HL-60 (cell line): ENCODE measurements around the gene C15orf61.

Source experiments
- CTCF ChIP-seq: IDR thresholded peaks from one replicate; pipeline ENCODE4 v1.5.1; 2011; ENCODE audit warnings: low read length, control low read depth, inconsistent platforms; ENCODE audit not compliant: insufficient read depth
- POLR2AphosphoS5 ChIP-seq: IDR thresholded peaks from 2 replicates; pipeline ENCODE4 v1.6.1; 2012; ENCODE audit warnings: low read depth
- REST ChIP-seq: IDR thresholded peaks from 2 replicates; pipeline ENCODE4 v1.6.1; 2012; ENCODE audit warnings: low read depth; ENCODE audit not compliant: insufficient replicate concordance
- SPI1 ChIP-seq: IDR thresholded peaks from 2 replicates; pipeline ENCODE4 v1.6.1; 2012; ENCODE audit warnings: low read depth, mild to moderate bottlenecking, borderline replicate concordance

- TF ChIP-seq CTCF, result no peak
- no peak for TF ChIP-seq REST
- no peak for TF ChIP-seq POLR2AphosphoS5
- TF ChIP-seq SPI1, result no peak
Observed at GRCh38 chr15:67521783-67522568, 1.0 kb downstream of the C15orf61 start.
